GM10248 (cell line): ENCODE results near the gene RUNX2.
"Not testable (repeated sequence)": the region's sequence is repeated elsewhere in the genome, so short reads cannot be mapped to it uniquely, and the experiment has no call there.

ENCODE experiments used
- CTCF ChIA-PET: fragments of 300-600 bp; sonication (Branson Sonifier 250); formaldehyde crosslinking; extraction: SDS; loops from one replicate; lab custom pipeline; 2021; ENCODE audit warnings: antibody characterized with exemption; lab: Yijun Ruan, JAX
- POLR2A ChIA-PET: fragments of 350-650 bp; sonication (Branson Sonifier 250); formaldehyde crosslinking; extraction: SDS; loops from one replicate; lab custom pipeline; 2020; ENCODE audit warnings: antibody characterized with exemption; lab: Yijun Ruan, JAX
- DNase-seq: peaks from one replicate; pipeline ENCODE4 v3.0.0; 2012; ENCODE audit errors: extremely low spot score
- CTCF ChIP-seq: IDR thresholded peaks from 2 replicates; pipeline ENCODE4 v1.5.1; 2012; ENCODE audit warnings: mild to moderate bottlenecking, low read depth; ENCODE audit errors: extremely low read depth, missing control alignments, control extremely low read depth

Gene RUNX2

GRCh38 chr6:45462190-45463134, 134.3 kb downstream of the RUNX2 start:
- TF ChIP-seq CTCF, result no peak
- CTCF ChIA-PET, result no interaction called here
- DNase-seq, result no peak
- POLR2A ChIA-PET, result no interaction called here

GRCh38 chr6:45464685-45465084, 136.6 kb downstream of the RUNX2 start:
- TF ChIP-seq CTCF, result no peak
- DNase-seq, result no peak
- ChIA-PET POLR2A (no interaction called here), CTCF (interaction anchor here (1.0 kb wide), 1 partner anchor 12 kb away, joined by 3 read pairs; no protein-coding TSS in a partner anchor)

- CTCF ChIA-PET, result interaction anchor here (1.2 kb wide), 1 partner anchor 24 kb away, joined by 3 read pairs; no protein-coding TSS in a partner anchor
- DNase-seq, result no peak
- TF ChIP-seq CTCF, result no peak
- POLR2A ChIA-PET, result no interaction called here
Measured at GRCh38 chr6:45466686-45467085, 138.6 kb downstream of the RUNX2 start.

- CTCF ChIA-PET, DNase-seq, POLR2A ChIA-PET: not testable (repeated sequence)
Measured at GRCh38 chr6:45467417-45467816, 139.3 kb downstream of the RUNX2 start.

GRCh38 chr6:45467853-45468252, 139.7 kb downstream of the RUNX2 start:
- TF ChIP-seq CTCF, result no peak
- ChIA-PET POLR2A (no interaction called here), CTCF (no interaction called here)
- no peak for DNase-seq

- CTCF ChIA-PET, result interaction anchor here (1.2 to 1.5 kb wide), 2 partner anchors 9 to 245 kb away, joined by 3 to 5 read pairs; no protein-coding TSS in a partner anchor
- POLR2A ChIA-PET, result no interaction called here
- no peak for DNase-seq
- TF ChIP-seq CTCF, result no peak
Measured at GRCh38 chr6:45469663-45470062, 141.5 kb downstream of the RUNX2 start.

- CTCF ChIA-PET, result interaction anchor here (1.2 to 1.5 kb wide), 3 partner anchors 8 to 244 kb away, joined by 3 to 5 read pairs (median 3); no protein-coding TSS in a partner anchor
- POLR2A ChIA-PET, result no interaction called here
- TF ChIP-seq CTCF, result no peak
- no peak for DNase-seq
Measured at GRCh38 chr6:45470131-45470738, 142.1 kb downstream of the RUNX2 start.
